Prostate gland (tissue), 2 donors: ENCODE data around the gene SH3GL3.

ENCODE experiments used
- POLR2A ChIP-seq: fragments of 450-650 bp; IDR thresholded peaks from one replicate; pipeline ENCODE4 v1.6.1; 2016; ENCODE audit warnings: antibody characterized with exemption, mild to moderate bottlenecking
- POLR2AphosphoS5 ChIP-seq: sonication (generic); formaldehyde crosslinking; IDR thresholded peaks from one replicate; pipeline ENCODE4 v1.6.1; 2017; ENCODE audit warnings: antibody characterized with exemption
- TF ChIP-seq, protein P1 (sequence below), 4 experiments: fragments of 200-600 bp in 2 of 4; fragments of 450-650 bp in 2 of 4; sonication (generic) in 2 of 4; IDR thresholded peaks; 1 replicate in 3 of 4; 2 replicates in 1 of 4; pipeline ENCODE4 v1.5.1; 2016 to 2019; ENCODE audit warnings: antibody characterized with exemption in 4 of 4, mild to moderate bottlenecking in 2 of 4, moderate library complexity in 2 of 4

DNA sequence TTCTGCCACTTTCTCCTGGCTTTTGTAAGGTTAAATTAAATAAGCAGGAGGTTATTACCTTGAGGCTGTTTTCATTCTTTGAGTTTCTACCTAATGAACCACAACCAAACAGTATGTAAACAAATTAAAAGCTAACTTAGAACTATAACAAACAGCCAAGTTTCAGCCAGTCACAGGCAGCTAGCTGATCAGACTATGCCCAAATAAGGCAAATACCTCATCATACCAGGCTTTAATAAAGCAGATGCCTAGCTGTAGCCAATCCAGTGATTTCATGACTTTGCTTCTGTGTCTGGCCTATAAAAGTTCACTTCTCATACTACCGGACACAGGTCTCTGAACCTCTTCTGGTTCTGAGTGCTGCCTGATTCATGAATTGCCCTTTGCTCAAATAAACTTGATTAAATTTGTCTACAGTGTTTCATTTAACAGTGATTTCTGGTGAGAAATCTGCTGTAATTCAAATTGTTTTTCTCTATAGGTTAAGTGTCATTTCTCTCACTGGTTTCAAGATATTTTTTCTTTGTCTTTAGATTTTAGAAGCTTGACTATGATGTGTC lies 24.2 kb downstream of the SH3GL3 start:
- TF ChIP-seq POLR2A (no peak), POLR2AphosphoS5 (no peak)
- TF ChIP-seq, protein P1, sequence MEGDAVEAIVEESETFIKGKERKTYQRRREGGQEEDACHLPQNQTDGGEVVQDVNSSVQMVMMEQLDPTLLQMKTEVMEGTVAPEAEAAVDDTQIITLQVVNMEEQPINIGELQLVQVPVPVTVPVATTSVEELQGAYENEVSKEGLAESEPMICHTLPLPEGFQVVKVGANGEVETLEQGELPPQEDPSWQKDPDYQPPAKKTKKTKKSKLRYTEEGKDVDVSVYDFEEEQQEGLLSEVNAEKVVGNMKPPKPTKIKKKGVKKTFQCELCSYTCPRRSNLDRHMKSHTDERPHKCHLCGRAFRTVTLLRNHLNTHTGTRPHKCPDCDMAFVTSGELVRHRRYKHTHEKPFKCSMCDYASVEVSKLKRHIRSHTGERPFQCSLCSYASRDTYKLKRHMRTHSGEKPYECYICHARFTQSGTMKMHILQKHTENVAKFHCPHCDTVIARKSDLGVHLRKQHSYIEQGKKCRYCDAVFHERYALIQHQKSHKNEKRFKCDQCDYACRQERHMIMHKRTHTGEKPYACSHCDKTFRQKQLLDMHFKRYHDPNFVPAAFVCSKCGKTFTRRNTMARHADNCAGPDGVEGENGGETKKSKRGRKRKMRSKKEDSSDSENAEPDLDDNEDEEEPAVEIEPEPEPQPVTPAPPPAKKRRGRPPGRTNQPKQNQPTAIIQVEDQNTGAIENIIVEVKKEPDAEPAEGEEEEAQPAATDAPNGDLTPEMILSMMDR (IDR thresholded peaks at IDR 0.05), result no peak
